K562 (cell line): ENCODE results near the gene FGGY.

Experiments
- ADNP ChIP-seq: fragments of 200-800 bp; sonication (Bioruptor generic); IDR thresholded peaks from 2 replicates; pipeline ENCODE4 v1.6.1; 2016; ENCODE audit warnings: missing genetic modification characterization, missing compliant biosample characterization
- CAMTA2 ChIP-seq: fragments of 250-450 bp; sonication (Bioruptor Pico); conservative IDR thresholded peaks from 2 replicates; pipeline ENCODE4 v1.5.1; 2022
- CBX3 ChIP-seq, 2 experiments: IDR thresholded peaks; 1 replicate in 1 of 2; 2 replicates in 1 of 2; pipeline ENCODE4 v1.6.1; 2012; ENCODE audit warnings: inconsistent platforms in 2 of 2, low read length in 2 of 2, borderline replicate concordance in 1 of 2, control low read depth in 1 of 2
- CXXC5 ChIP-seq: fragments of 250-450 bp; sonication (Bioruptor Pico); IDR thresholded peaks from 2 replicates; pipeline ENCODE4 v1.8.0; 2022; ENCODE audit warnings: inconsistent platforms, mild to moderate bottlenecking, moderate library complexity
- DPF2 ChIP-seq: fragments of 450-650 bp; IDR thresholded peaks from 2 replicates; pipeline ENCODE4 v1.6.1; 2016
- HDAC2 ChIP-seq: fragments of 450-650 bp; IDR thresholded peaks from 2 replicates; pipeline ENCODE4 v1.6.1; 2016; ENCODE audit warnings: mild to moderate bottlenecking
- PCBP2 ChIP-seq: fragments of 200-400 bp; formaldehyde crosslinking; IDR thresholded peaks from 2 replicates; pipeline ENCODE4 v1.6.1; 2018; ENCODE audit warnings: low read length, low read depth, mild to moderate bottlenecking, moderate library complexity; ENCODE audit not compliant: poor library complexity, severe bottlenecking
- REST ChIP-seq, 2 experiments: fragments of 450-650 bp; formaldehyde crosslinking in 1 of 2; IDR thresholded peaks; 2 replicates each; pipeline versions ENCODE4 v1.4.0 to v1.6.1; 2014 to 2020; ENCODE audit warnings: mild to moderate bottlenecking in 2 of 2, borderline replicate concordance in 1 of 2, low read depth in 1 of 2
- TAF9B ChIP-seq: fragments of 450-650 bp; IDR thresholded peaks from 2 replicates; pipeline ENCODE4 v1.6.1; 2018; ENCODE audit warnings: mild to moderate bottlenecking; ENCODE audit not compliant: partially characterized antibody
- TF ChIP-seq, protein P1 (sequence below): sonication (generic); formaldehyde crosslinking; IDR thresholded peaks from 2 replicates; pipeline ENCODE4 v1.8.0; 2023; ENCODE audit warnings: missing genetic modification reagents, mild to moderate bottlenecking, borderline replicate concordance
- TF ChIP-seq, protein P2 (sequence below): fragments of 250-450 bp; sonication (Bioruptor Pico); IDR thresholded peaks from 2 replicates; pipeline ENCODE4 v1.4.0; 2020; ENCODE audit warnings: mild to moderate bottlenecking, moderate library complexity, borderline replicate concordance

DNA sequence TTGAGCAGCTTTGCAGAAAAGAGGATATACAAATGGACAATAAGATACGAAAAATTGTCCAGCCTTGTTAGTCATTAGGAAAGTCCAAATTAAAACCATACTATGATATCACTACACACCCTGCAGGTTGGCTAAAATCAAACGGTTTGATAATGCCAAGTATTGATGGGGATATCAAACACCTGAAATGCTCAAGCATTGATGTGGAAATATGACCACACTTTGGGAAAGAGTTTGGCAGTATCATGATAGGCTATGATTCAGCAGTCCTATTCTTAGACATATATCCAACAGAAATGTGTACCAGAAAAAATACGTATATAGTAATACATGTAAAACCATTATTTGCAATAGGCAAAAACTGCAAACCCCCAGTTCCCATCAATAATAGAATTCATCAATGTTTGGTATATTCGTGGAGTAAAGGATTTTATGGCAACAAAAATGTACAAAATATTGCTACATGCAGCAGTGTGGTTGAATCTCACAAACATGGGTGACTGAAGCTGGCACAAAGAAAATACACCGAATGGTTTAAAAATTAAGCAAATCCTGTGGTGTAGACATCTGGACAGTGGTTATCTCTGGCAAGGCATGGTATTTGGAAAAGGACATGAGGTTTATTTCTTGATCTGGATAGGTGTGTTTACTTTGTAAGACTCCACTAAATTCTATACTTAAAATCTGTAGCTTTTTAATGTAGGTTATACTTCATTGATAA is 243.2 kb downstream of the FGGY start:
- TF ChIP-seq, protein P1, sequence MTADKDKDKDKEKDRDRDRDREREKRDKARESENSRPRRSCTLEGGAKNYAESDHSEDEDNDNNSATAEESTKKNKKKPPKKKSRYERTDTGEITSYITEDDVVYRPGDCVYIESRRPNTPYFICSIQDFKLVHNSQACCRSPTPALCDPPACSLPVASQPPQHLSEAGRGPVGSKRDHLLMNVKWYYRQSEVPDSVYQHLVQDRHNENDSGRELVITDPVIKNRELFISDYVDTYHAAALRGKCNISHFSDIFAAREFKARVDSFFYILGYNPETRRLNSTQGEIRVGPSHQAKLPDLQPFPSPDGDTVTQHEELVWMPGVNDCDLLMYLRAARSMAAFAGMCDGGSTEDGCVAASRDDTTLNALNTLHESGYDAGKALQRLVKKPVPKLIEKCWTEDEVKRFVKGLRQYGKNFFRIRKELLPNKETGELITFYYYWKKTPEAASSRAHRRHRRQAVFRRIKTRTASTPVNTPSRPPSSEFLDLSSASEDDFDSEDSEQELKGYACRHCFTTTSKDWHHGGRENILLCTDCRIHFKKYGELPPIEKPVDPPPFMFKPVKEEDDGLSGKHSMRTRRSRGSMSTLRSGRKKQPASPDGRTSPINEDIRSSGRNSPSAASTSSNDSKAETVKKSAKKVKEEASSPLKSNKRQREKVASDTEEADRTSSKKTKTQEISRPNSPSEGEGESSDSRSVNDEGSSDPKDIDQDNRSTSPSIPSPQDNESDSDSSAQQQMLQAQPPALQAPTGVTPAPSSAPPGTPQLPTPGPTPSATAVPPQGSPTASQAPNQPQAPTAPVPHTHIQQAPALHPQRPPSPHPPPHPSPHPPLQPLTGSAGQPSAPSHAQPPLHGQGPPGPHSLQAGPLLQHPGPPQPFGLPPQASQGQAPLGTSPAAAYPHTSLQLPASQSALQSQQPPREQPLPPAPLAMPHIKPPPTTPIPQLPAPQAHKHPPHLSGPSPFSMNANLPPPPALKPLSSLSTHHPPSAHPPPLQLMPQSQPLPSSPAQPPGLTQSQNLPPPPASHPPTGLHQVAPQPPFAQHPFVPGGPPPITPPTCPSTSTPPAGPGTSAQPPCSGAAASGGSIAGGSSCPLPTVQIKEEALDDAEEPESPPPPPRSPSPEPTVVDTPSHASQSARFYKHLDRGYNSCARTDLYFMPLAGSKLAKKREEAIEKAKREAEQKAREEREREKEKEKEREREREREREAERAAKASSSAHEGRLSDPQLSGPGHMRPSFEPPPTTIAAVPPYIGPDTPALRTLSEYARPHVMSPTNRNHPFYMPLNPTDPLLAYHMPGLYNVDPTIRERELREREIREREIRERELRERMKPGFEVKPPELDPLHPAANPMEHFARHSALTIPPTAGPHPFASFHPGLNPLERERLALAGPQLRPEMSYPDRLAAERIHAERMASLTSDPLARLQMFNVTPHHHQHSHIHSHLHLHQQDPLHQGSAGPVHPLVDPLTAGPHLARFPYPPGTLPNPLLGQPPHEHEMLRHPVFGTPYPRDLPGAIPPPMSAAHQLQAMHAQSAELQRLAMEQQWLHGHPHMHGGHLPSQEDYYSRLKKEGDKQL (CRISPR knock-in tag), result no peak
- no peak for TF ChIP-seq CXXC5 (CRISPR knock-in tag)
- TF ChIP-seq TAF9B, result no peak
- TF ChIP-seq CBX3 (IDR thresholded peaks at IDR 0.05; ENCODE audit: borderline replicate concordance in 1 of 2, low read length in 2 of 2), result no peak
- TF ChIP-seq, protein P2, sequence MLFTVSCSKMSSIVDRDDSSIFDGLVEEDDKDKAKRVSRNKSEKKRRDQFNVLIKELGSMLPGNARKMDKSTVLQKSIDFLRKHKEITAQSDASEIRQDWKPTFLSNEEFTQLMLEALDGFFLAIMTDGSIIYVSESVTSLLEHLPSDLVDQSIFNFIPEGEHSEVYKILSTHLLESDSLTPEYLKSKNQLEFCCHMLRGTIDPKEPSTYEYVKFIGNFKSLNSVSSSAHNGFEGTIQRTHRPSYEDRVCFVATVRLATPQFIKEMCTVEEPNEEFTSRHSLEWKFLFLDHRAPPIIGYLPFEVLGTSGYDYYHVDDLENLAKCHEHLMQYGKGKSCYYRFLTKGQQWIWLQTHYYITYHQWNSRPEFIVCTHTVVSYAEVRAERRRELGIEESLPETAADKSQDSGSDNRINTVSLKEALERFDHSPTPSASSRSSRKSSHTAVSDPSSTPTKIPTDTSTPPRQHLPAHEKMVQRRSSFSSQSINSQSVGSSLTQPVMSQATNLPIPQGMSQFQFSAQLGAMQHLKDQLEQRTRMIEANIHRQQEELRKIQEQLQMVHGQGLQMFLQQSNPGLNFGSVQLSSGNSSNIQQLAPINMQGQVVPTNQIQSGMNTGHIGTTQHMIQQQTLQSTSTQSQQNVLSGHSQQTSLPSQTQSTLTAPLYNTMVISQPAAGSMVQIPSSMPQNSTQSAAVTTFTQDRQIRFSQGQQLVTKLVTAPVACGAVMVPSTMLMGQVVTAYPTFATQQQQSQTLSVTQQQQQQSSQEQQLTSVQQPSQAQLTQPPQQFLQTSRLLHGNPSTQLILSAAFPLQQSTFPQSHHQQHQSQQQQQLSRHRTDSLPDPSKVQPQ (CRISPR knock-in tag), result no peak
- no peak for TF ChIP-seq REST (IDR thresholded peaks at IDR 0.05; ENCODE audit: borderline replicate concordance)
- no peak for TF ChIP-seq REST (CRISPR knock-in tag; IDR thresholded peaks at IDR 0.05; ENCODE audit: low read depth)
- TF ChIP-seq CAMTA2 (CRISPR knock-in tag), result no peak
- TF ChIP-seq HDAC2, result no peak
- no peak for TF ChIP-seq ADNP (tag)
- no peak for TF ChIP-seq DPF2
- no peak for TF ChIP-seq PCBP2
